ENCODE data around the gene FBXL14. TPM values are rescaled to one million over a fixed set of nuclear protein-coding genes. Genes with fewer than 3 reads are reported as not detected.
"Not testable (repeated sequence)": the region's sequence is repeated elsewhere in the genome, so short reads cannot be mapped to it uniquely, and the experiment has no call there.

FBXL14 gene
- polyA plus RNA-seq, 4 donors, result 9.9 to 14.4 (median 11.2) TPM

GRCh38 chr12:1575408-1576401 is 18.7 kb downstream of the FBXL14 start:
- DNase-seq (ENCODE audit: low read depth in 4 of 4, low spot score in 3 of 4), result no peak

DNA sequence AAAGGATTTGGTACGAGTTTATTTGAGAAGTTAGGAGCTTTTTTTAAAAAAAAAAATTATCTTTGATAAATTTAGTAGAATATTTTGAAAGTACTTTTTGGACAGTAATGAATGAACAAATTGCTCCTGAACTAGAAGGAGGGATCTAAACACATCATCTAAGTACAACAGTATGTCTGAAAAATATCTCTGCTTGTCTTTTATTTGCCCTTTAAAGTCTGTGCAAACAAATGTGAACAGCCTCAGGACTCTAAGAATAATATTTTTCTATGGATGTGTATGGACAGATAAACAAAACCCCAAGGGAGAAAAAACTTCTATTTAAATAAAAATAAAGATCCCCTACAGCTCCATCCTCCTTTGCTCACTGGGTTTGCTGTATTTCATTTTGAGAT is 19.5 kb downstream of the FBXL14 start:
- DNase-seq (ENCODE audit: low read depth in 4 of 4, low spot score in 3 of 4), result no peak

DNA sequence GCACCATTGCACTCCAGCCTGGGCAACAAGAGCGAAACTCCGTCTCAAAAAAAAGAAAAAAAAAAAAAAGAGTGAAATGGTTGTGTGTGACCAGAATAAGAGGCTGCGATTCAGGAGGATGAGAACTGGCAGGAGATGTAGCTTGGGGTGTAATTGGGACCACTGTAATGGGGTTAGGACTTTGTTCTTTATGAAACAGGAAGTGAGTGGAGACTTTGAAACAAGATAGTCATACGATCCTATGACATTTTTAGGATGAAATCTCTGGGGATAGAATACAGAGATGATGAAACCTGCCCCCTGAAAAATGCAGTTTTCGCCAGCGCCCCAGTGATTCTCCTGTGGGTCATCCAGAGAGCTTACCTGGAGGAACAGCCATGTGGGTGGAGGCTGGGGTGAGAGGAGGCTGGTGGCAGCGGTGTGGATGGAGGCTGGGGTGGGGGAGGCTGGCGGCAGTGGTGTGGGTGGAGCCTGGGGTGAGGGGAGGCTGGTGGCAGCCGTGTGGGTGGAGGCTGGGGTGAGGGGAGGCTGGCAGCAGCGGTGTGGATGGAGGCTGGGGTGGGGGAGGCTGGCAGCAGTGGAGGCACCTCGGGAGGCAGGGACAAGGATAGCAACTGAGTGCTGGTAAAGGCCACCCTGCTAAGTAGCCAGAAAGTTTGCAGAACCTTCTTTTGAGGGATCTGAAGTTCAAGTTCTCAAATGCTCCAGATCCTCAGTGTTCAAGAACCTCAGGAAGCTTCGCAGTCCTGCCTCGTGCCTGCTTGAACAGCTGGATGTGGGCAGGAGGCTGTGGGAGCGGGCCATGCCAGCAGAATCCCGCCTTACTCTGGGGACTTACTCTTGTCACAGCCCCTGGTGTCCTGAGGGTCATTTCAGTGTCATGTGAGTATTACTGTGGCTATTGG is 20.2 kb downstream of the FBXL14 start:
- no peak for DNase-seq (ENCODE audit: low read depth in 4 of 4, low spot score in 3 of 4)

- no peak for DNase-seq (ENCODE audit: low read depth in 4 of 4, low spot score in 3 of 4)
Measured at GRCh38 chr12:1572731-1573130, 21.6 kb downstream of the FBXL14 start.

DNA sequence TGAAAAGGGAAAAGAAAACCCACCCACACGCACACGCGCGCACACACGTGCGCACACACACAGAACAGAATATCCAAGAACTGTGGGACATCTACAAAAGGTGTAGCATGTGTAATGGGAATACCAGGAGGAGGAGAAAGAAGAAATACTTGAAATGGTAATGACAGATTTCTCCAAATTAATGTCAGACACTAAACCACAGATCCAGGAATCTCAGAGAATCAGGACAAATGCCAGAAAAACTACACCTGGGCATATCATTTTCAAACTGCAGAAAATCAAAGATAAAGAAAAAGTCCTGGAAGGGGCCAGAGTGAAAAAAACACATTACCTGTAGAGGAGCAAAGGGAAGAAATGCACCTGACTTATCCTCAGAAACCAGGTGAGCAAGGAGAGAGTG is 26.5 kb downstream of the FBXL14 start:
- no peak for DNase-seq (ENCODE audit: low read depth in 4 of 4, low spot score in 3 of 4)

GRCh38 chr12:1566449-1567135 is 27.8 kb downstream of the FBXL14 start:
- DNase-seq (ENCODE audit: low read depth in 4 of 4, low spot score in 3 of 4), result no peak

GRCh38 chr12:1565172-1565571 is 29.2 kb downstream of the FBXL14 start:
- DNase-seq (ENCODE audit: low read depth in 4 of 4, low spot score in 3 of 4), result no peak

GRCh38 chr12:1564067-1564466 is 30.3 kb downstream of the FBXL14 start:
- no peak for DNase-seq (ENCODE audit: low read depth in 4 of 4, low spot score in 3 of 4)

DNA sequence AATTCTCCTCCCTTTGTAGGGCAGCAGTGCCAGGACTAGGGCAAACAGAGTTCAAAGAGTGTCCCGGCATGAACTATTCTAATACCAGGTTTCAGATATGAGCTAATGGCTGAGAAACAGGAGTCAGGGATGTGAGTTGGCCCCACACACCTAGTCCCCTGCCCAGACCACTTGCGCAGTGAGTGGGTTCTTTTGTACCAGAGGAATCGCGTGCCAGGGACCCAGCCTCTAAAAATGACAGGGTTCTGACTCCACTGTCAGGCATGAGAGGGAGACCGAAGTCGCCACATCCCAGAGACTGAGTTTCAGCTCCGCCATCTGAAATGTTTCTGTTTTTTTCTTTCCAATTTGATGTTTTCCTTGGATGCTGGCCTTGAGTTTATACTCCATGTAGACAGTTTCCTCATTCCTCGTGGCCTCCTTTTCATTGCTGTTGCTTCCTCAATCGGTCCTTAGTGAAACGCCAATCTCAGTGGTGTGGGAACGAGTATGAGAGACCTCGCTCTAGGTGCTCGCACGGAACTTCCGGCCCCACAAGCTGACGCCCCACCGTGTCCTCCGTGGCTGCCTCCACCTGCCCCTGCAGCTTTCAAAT is 31.5 kb downstream of the FBXL14 start:
- DNase-seq (ENCODE audit: low read depth in 4 of 4, low spot score in 3 of 4), result no peak

DNA sequence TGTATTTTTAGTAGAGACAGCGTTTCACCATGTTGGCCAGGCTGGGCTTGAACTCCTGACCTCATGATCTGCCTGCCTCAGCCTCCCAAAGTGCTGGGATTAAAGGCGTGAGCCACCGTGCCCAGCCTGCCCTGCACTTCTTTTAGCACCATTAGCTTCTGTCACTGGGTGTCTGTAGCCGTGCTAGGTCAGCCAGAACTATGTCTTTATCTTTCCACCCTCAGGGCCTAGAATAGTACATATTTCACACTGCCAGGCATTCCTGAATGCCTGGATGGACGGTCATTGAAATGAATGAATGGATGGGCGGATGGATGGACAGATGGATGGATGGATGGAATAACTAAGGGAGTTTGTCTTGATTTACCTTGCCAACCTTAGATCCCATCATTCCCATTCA is 33.7 kb downstream of the FBXL14 start:
- DNase-seq (ENCODE audit: low read depth in 4 of 4, low spot score in 3 of 4), result no peak

DNA sequence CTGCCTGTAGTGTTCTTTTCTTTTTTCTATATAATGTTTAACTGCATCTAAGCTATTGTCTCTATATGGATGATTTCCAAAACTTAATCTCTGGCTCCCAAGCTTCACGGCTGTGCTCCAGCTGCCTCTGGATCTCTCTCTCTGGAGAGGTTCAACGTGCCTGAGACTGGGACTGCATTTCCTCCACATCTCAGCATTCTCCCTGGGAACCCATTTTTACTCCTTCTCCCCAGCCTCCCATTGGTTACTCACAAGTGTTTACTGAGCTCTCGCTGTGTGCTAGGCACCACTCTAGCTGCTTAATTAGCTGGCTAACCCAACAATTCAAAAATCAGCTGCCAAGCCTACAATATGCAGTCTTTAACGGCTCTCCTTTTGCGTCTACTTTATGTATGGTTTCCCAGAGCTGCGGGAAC is 34.7 kb downstream of the FBXL14 start:
- DNase-seq (ENCODE audit: low read depth in 4 of 4, low spot score in 3 of 4), result no peak

DNA sequence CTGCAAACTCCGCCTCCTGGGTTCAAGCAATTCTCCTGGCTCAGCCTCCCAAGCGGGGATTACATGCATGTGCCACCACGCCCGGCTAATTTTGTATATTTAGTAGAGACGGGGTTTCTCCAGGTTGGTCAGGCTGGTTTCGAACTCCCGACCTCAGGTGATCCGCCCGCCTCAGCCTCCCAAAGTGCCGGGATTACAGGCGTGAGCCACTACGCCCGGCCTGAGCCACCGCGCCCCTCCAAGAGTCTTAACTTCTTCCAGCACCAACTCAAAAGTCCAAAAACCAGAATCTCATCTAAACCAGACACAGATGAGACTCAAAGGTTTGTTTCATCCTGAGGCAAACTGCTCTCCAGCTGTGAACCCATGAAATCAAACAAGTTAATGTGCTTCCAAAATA is 36.3 kb downstream of the FBXL14 start:
- not testable (repeated sequence) for DNase-seq (ENCODE audit: low read depth in 4 of 4, low spot score in 3 of 4)

GRCh38 chr12:1553987-1554982 is 40.1 kb downstream of the FBXL14 start:
- DNase-seq (ENCODE audit: low read depth in 4 of 4, low spot score in 3 of 4), result no peak

- no peak for DNase-seq (ENCODE audit: low read depth in 4 of 4, low spot score in 3 of 4)
Measured at GRCh38 chr12:1553536-1553935, 40.8 kb downstream of the FBXL14 start.

- no peak for DNase-seq (ENCODE audit: low read depth in 4 of 4, low spot score in 3 of 4)
Measured at GRCh38 chr12:1552911-1553491, 41.4 kb downstream of the FBXL14 start.

- no peak for DNase-seq (ENCODE audit: low read depth in 4 of 4, low spot score in 3 of 4)
Measured at GRCh38 chr12:1552171-1552570, 42.2 kb downstream of the FBXL14 start.

DNA sequence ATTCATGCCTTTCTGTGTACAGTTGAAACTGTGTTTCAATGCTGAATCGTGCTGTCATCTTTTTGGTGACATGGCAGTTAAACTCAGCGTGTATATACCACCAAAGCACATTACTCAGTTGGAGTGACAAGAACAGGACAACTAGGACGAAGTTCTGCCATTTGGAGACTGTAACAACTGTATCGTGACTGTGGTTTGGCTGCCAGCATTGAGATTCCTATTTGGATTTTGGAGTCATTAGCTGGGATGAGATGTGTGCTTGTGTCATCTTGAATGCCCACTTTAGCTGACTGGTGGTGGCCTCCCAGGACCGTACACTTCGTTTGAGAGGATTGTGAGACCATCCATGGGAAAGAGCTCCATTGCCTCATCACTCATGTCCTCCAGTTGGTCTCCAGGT is 42.9 kb downstream of the FBXL14 start:
- no peak for DNase-seq (ENCODE audit: low read depth in 4 of 4, low spot score in 3 of 4)

DNA sequence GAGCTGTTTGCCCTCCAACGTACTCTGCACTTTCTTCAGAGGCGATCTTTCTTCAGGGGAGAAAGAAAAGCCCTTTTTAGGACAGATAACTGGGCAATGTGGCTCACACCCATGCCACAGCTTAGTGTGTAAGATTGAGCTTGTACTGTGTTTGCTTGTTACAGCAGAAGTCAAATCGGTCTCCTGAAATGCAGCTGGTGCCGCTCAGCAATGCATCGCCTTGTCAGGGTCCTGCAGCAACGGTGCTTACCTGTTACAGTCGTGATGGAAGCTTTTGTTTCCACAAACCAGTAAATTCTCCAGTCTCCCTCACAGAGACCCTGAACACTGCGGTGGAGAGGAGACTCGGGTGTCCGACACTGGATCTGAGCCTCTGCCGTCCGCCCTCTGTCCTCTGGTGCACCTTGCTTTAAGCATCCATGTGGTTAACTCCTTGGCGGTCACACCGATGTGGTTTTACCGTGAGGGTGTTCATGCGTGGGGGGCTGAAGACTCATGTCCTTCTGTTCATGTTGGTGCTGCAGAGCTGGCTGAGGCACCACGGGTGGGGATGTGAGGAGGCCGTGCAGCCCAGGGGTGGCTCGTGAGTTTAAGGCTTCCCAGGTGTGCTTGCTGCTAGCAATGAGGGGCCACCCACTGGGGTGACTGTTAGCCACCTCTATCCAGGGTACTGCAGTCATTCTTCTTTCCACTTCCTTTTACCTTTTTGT is 47.3 kb downstream of the FBXL14 start:
- DNase-seq (ENCODE audit: low read depth in 4 of 4, low spot score in 3 of 4), result no peak
